ENCODE measurements around the gene DUX4.
"Not testable (repeated sequence)": the region's sequence is repeated elsewhere in the genome, so short reads cannot be mapped to it uniquely, and the experiment has no call there.

Gene DUX4

DNA sequence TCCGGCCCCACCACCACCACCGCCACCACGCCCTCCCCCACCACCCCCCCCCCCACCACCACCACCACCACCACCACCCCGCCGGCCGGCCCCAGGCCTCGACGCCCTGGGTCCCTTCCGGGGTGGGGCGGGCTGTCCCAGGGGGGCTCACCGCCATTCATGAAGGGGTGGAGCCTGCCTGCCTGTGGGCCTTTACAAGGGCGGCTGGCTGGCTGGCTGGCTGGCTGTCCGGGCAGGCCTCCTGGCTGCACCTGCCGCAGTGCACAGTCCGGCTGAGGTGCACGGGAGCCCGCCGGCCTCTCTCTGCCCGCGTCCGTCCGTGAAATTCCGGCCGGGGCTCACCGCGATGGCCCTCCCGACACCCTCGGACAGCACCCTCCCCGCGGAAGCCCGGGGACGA is at the start of gene DUX4:
DUX4 (plus strand) TSS at position 347 of the 400 bp plus-strand sequence; CDS start at position 347, 0 bp downstream.
- not testable (repeated sequence) for DNase-seq

DNA sequence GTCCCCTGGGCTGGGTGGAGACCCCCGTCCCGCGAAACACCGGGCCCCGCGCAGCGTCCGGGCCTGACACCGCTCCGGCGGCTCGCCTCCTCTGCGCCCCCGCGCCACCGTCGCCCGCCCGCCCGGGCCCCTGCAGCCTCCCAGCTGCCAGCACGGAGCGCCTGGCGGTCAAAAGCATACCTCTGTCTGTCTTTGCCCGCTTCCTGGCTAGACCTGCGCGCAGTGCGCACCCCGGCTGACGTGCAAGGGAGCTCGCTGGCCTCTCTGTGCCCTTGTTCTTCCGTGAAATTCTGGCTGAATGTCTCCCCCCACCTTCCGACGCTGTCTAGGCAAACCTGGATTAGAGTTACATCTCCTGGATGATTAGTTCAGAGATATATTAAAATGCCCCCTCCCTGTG is 1.9 kb downstream of the DUX4 start:
- DNase-seq = not testable (repeated sequence)

DNA sequence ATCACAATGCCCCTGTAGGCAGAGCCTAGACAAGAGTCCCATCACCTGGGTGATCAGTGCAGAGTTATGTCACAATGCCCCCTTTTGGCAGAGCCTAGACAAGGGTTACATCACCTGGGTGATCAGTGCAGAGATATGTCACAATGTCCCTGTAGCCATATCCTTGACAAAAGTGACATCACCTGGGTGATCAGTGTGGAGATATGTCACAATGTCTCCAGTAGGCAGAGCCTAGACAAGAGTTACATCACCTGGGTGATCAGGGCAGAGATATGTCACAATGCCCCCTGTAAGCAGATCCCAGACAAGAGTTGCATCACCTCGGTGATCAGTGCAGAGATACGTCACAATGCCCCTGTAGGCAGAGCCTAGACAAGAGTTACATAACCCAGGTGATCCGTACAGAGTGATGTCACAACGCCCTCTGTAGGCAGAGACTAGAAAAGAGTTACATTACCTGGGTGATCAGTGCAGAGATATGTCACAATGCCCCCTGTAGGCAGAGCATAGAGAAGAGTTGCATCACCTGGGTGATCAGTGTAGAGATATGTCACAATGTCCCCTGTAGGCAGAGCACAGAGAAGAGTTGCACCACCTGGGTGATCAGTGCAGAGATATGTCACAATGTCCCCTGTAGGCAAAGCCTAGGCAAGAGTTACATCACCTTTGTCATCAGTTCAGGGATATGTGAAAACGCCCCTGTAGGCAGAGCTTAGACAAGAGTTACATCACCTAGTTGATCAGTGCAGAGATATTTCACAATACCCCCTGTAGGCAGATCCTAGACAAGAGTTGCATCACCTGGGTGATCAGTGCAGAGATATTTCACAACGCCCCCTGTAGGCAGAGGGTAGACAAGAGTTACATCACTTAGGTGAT is 4.4 kb downstream of the DUX4 start:
- DNase-seq = not testable (repeated sequence)

DNA sequence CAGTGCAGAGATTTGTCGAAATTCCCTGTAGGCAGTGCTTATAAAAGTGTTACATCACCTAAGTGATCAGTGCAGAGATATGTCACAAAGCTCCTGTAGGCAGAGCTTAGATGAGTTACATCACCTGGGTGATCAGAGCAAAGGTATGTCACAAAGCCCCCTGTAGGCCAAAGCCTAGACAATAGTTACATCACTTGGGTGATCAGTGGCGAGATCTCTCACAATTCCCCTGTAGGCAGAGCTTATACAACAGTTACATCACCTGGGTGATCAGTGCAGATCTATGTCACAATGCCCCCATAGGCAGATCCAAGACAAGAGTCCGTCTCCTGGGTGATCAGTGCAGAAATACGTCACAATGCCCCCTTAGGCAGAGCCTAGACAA is 5.0 kb downstream of the DUX4 start:
- DNase-seq = not testable (repeated sequence)

DNA sequence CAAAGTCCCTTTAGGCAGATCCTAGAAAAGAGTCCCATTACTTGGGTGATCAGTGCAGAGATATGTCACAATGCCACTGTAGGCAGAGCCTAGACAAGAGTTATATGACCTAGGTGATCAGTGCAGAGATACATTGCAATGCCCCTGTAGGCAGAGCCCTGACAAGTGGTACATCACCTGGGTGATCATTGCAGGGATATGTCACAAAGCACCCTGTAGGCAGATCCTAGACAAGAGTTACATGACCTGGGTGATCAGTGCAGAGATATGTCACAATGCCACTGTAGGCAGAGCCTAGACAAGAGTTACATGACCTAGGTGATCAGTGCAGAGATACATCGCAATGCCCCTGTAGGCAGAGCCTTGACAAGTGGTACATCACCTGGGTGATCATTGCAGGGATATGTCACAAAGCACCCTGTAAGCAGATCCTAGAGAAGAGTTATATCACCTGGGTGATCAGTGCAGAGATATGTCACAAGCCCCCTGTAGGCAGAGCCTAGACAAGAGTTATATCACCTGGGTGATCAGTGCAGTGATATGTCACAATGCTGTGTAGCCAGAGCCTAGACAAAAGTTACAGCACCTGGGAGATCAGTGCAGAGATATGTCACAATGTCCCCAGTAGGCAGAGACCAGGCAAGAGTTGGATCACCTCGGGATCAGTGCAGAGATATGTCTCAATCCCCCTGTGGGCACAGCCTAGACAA is 5.6 kb downstream of the DUX4 start:
- not testable (repeated sequence) for DNase-seq

DNA sequence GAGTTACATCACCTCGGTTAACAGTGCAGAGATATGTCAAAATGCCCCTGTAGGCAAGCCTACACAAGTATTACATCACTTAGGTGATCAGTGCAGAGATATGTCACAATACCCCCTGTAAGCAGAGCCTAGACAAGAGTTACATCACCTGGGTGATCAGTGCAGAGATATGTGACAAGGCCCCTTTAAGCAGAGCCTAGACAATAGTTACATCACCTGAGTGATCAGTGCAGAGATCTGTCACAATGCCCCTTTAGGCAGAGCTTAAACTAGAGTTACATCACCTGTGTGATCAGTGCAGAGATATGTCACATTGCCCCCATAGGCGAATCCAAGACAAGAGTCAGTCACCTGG is 6.1 kb downstream of the DUX4 start:
- not testable (repeated sequence) for DNase-seq

DNA sequence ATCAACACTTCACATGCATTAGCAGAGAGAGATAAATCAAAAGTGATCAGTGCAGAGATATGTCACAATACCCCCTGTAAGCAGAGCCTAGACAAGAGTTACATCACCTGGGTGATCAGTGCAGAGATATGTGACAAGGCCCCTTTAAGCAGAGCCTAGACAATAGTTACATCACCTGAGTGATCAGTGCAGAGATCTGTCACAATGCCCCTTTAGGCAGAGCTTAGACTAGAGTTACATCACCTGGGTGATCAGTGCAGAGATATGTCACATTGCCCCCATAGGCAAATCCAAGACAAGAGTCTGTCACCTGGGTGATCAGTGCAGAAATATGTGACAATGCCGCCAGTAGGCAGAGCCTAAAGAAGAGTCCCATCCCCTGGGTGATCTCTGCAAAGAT is 7.4 kb downstream of the DUX4 start:
- DNase-seq = not testable (repeated sequence)

DNA sequence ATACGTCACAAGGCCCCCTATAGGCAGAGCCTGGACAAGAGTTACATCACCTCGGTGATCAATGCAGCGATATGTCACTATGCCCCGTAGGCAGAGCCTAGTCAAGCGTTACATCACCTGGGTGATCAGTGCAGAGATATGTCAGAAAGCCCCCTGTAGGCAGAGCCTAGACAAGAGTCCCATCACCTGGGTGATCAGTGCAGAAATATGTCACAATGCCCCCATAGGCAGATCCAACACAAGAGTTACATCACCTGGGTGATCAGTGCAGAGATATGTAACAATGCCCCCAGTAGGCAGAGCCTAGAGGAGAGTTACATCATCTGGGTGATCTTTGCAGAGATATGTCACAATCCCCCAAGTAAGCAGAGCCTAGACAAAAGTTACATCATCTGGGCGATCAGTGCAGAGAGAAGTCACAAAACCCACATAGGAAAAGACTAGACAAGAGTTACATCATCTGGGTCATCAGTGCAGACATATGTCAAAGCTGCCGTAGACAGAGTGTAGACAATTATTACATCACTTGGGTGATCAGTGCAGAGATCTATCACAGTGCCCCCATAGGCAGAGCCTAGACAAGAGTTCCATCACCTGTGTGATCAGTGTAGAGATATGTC is 8.0 kb downstream of the DUX4 start:
- not testable (repeated sequence) for DNase-seq

DNA sequence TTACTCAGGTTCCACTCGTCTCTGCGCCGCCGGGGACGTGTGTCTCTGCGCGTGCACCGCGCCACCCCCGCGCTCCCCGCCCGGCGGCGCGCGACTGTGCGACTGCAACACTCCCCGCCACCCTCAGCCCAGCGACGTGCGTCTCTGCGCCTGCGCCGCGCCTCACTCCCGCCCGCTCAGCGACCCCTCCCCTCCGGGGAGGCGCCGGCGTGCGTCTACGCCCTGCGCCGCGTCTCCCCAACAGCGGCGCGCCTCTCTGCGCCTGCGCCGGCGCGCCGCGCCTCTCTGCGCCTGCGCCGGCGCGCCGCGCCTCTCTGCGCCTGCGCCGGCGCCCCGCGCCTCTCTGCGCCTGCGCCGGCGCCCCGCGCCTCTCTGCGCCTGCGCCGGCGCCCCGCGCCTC is 29.9 kb downstream of the DUX4 start:
- DNase-seq = not testable (repeated sequence)

Measured in HCEC 1CT (cell line).